ENCODE measurements around the gene INPP5D.
"Not testable (repeated sequence)": the region's sequence is repeated elsewhere in the genome, so short reads cannot be mapped to it uniquely, and the experiment has no call there.

DNA sequence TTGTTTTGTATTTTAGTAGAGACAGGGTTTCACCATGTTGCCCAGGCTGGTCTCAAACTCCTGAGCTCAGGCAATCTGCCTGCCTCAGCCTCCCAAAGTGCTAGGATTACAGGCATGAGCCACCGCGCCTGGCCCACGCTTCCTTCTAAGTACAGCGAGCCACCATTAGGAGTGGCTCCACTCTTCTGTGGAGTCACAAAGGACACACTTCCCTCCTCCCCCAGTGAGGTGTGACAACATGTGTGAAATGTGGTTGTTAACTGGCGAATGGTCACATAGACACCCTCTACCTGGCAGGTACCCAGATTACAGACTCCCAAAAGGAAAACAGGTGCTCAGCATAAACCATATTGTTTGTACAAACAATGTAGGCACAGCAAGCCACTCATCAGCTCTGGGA is 96.3 kb downstream of the INPP5D start:
- not testable (repeated sequence) for TF ChIP-seq POLR2A, CTCF (IDR thresholded peaks at IDR 0.05)

Data from testis (tissue), 2 donors.